ENCODE data around the gene PDLIM1.

Gene PDLIM1, protein sequence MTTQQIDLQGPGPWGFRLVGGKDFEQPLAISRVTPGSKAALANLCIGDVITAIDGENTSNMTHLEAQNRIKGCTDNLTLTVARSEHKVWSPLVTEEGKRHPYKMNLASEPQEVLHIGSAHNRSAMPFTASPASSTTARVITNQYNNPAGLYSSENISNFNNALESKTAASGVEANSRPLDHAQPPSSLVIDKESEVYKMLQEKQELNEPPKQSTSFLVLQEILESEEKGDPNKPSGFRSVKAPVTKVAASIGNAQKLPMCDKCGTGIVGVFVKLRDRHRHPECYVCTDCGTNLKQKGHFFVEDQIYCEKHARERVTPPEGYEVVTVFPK

DNA sequence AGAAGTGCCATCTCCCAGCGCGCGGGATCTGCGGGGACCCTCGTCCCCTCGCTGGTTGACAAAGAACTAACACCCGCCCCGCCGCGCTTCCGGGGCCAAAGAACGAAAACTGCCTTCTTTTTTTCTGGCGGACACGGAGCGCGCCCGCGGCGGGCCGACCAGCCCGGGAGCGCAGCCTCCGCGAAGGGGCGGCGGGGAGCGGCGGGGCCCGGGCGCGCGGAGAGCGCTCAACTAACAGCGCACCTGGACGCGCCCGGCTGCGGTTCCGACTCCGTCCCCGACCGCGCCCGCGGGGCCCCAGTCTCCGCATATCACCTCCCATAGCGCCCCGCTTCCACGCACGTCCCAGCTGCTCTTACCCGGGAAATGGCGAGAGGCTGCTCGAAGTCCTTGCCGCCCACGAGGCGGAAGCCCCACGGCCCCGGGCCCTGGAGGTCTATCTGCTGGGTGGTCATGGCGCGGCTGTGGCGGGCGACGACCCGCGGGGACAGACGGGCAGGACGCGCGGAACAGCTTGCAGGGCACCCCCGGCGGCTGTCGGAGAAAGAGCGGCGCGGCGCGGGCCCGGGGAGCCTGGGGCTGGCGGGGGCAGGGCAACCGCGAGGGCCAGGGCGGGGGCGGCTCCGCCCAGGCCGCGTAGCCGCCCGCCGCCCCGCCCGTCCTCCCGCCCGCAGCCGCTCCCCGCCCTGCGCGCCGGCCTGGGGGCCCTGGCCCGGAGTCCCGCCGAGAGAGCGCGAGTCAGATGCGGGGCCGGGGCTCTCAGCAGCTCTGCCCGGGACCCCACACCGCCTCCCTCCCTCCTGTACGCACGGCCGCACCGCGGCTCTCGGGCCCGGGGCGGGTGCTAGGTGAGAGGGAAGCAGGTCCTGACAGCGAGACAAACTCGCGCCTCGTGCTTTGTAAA is at the start of gene PDLIM1:
Gene PDLIM1, minus strand, starts transcription at position 543 of the 904 bp plus-strand sequence. Its CDS starts 88 bp downstream, at position 455.
- peak; percentile 62 for DNase-seq

DNA sequence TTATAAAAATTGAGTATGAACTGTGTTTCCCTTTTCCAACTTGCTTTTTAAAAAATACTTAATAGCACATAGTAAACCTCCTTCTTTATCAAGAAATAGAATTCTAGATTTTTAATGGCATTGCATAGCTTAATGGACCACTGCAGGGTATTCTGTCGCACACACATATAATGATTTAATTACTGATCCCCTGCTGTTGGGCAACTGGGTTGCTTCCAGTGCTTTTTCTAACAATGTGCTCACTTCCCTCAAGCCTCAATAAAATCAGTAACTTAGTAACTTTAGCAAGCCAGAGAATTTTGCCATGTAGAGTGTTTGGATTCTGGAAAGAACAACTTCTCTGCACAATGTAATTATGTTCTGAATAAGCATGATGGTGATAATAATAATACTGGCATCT is 49.1 kb upstream of the PDLIM1 start:
- no peak for DNase-seq

DNA sequence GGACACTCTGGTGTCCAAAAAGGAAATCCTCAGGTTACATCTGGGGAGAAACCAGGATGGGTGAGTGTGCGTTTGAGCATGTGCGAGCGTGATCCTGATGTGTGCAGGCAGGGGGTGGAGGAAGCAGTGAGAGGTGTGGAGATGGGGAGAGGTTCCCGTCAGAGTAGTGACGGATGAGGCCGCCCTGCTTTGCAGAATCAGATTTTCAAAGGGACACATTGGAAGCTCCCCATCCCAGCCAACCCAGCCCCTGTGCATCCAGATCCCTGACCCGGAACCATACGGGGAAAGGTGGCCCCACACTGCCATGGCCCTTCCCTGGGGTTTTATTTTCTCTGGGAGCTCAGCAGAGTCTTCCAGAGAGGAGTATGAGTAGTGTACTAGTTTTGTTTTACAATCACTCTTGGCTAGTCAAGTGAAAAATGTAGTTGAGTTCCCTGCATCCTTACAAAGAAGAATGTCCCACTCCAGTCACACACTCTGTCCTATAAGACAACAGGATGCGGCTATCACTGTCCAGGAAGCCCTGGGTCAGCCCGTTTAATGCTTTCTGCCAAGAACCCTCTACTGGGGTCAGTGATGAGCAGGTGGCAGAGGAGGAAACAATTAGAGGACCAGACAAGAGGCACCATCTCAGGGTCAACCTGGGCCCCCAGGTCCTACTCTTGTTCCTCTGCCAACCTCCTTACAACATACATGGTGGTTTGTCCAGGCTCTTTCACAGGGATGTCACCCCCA is 46.8 kb upstream of the PDLIM1 start:
- DNase-seq: no peak

DNA sequence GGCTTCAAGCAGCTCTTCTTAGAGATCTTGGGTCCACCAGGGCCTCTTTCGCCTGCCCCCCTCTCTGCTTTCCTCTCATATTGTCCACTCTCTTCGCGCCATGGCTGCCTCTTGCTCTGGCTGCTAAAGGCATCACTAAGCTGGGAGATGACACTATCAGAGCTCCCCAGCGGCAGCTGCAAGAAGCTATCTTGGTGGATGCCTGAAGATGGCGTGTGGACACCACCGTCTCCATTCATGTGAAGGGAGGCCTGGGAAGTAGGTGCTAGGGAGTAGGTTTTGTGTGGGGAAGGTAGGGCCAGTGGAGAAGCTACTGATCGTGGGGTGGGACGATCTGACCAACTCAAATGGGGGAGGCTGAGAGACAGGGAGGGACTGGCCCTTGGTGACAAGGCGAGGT is 45.9 kb upstream of the PDLIM1 start:
- no peak for DNase-seq

DNA sequence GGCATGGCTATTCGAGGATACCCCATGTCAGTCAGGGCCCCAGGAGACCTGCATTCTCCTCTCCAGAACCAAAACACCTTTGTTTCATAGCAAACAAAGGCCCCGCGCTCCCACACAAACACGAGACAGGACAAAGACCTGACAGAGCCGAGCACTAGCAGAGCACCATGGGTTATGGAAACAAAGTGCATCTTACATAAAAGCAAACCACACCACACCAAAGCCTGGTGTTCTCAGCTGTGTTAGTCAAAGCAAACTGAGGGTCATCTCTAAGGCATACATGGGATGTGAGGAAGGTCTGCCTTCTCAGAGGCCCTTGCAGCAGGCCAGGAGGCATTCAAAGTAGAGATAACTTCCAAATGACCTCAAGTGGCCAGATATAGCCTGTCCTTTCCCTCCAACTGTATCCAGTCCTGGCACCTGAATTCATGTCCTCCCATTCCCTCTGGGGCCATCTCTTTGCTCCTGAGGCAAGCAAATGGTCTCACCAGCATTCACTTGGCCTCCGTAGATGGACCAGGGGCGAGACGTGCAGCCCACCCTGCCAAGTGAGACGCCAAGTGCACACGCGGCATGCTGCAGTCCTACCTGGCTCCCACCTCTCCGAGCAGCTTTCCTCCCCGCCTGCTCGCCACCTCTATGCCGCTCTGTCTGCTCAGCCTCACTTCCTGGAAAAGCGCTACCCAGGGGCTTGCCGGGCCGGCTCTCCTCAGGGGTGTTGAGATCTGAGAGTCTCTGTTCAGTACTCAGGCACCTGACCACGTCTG is 45.3 kb upstream of the PDLIM1 start:
- DNase-seq: no peak

DNA sequence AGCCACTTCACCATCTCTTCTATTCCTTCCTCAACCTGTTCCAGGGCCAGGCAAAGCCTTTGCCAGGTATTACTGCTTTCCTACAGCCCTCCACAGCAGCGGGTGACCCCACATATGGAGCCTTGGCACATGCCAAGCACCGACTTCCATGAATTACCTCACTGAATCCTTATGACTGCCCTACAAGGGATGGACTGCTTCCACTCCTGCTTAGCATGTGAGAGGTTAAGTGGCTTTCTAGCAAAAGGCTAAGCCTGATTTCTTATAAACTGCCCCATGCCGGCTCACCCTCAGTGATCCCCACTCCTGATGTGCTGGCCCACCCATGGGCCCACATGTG is 44.0 kb upstream of the PDLIM1 start:
- DNase-seq: no peak

DNA sequence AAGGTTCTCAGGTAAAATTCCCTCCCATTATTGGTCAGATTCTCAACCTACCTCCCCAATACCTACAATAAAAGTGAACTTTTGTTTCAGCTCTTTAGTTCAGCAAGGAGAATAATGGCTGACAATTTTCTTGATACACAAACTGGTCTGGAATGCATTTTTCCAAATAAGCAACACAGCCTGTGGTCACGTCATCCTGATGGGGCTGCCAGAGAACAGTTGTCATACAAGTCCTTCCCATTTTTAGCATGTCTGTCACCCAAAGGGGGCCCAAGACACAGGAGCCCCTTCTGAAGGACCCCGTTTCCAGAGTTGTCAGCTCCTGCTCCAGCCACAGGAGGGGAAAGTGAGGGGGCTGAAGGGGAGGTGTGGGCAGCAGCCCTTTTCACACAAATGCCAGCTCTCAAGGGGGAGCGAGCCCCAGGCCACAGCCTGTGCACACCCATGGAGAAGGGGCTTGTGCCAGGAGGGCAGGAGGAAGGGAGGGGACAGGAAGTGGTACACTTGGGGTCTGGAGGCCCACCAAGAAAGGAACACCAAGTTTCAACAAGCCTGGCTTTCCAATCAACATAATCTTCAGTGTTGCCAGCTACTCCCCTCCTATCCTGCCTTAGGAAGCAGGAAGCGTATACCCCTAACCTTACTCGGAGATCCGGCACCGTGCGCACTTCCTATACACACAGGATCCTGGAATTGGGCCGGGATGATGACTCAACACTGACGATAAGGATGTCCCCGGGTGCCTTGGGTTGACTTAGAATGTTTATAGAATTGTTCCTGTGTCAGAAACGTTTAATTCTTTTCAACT is 43.4 kb upstream of the PDLIM1 start:
- no peak for DNase-seq

DNA sequence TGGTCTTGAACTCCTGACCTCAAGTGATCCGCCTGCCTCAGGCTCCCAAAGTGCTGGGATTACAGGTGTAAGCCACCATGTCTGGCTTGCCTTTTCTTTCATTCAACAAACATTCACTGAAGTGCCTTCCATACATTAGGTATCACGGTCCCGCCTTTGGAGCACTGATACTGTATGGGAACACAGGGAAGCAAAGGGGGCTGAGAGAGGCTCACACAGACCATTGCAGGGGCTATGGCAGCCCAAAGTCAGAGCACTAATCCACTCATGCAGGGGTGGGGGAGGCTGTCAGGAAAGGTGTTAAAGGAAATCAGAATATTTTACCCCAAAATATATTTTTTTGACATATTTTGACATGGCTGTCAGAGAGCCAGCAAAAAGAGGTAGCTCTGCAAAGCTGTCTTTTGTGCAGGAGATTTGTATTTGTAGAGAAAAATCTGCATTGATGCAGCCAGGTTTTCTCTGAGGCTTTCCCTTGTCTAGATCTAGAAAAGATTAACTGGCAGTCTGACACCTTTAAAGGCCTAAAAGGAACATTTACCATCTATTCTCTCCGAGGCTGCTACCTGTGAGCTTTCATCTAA is 42.0 kb upstream of the PDLIM1 start:
- no peak for DNase-seq

DNA sequence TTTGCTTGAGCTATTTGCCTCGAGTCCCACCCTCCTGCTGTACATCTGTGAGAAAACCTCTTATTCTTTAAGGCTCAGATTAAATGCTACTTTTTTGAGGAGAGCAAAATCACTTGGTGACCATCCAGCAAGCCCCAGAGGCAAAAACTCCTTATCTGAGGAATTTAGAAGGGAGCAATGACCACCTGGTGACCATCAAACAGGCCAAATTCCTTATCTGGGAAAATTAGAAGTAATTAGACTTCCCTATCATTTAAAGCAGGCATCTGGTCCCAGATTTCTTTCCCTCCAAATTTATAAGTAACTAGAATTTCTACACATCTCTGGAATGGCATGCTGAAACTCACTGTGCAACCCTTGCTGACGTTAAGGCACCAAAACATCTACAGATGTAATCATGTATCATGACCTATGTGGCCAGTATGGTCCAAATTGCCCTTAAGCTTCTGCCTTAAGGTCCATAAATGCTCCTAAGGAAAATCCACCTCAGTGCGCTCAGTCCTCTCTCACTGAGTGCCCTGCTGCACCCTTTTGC is 40.9 kb upstream of the PDLIM1 start:
- no peak for DNase-seq

DNA sequence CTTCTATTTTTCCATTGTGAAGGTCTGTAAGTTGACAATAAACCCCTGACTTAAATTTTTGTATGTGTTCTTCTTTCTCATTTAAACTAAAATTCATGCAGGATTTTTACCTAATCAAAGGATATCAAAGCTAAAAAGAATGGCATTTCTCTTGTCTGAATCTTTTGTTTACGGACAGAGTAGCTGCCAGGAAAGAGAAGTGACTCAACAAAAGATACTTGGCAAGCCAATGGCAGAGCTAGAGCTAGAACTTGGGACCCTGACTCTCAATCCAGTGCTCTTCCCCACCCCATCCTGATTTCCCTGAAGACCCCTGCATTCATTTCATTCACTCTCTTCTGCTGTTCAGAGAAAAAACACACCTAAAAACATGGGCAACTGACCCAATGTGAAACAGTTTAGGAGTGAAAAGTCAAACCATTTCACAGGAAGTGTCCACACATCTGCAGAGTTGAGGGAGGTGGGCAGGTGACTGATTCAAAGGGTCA is 40.2 kb upstream of the PDLIM1 start:
- no peak for DNase-seq

DNA sequence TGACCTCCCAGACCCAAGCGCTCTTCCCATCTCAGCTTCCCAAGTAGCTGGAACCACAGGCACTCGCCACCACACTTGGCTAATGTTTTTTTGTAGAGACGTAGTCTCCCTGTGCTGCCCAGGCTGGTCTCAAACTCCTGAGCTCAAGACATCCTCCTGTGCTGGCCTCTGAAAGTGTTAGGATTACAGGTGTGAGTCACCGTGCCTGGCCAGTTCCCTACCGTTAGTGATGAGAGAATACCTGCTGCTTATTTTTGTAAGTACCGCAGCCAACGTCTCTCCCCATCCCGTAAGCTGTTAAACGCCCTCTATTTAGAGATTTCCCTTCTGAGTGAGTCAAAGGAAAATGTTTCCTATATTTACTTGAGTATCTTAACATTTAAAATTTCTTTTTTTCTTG is 38.5 kb upstream of the PDLIM1 start:
- DNase-seq: no peak

DNA sequence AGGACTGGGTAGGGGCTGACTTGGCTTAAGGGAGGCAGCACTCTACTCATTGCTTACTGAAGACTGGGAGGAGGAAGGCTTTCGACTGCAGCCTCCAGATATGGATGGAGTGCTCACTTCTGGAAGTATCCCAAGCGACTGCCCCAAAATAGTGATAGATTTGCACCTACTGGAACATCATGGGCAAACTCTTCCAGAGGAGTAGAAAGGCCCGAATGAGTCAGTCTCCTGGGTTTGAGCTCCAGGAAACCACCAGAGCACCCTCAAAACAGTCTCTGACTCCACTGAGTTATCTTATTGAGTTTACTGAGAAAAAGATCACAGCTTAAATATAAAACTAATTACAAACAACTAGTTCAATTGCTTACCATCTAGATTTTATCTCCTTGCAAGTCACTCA is 37.2 kb upstream of the PDLIM1 start:
- DNase-seq: no peak

DNA sequence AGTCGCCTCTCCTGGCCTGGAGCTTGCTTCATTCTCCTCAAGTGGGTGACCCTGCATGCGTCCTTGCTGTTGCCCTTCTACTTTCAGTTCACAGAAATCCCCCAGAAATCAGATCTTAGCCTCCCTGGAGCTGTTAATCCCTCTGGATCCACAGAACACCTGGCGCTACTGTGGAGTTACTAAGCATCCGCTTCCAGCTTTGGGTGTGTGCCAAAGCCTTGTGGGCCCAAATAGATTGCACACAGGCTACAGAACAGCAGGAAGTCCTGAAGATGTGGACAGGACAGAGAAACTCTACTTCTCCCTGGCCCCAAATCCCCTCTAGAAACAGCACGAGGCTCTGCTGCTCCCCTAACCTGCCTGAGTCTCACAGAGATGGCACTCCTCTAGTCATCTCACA is 36.6 kb upstream of the PDLIM1 start:
- DNase-seq: no peak

DNA sequence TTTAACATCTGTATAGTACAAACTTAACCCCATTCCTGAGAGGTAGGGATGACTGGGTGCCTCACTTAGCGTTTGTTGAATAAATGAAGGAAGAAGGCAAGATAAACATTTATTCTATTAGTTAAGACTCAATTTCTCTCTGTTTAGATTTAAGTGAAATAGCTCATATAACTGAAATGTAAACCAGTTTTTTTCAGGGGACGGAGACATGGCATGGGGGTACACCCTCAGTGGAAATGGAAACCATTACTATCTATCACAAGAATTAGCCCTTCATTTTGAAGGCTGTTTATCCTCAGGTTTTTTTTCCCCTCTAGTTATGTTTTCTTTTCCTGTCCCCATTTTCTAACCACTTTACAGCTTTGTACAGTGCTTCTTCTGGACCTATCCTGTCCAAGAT is 35.6 kb upstream of the PDLIM1 start:
- DNase-seq: no peak

DNA sequence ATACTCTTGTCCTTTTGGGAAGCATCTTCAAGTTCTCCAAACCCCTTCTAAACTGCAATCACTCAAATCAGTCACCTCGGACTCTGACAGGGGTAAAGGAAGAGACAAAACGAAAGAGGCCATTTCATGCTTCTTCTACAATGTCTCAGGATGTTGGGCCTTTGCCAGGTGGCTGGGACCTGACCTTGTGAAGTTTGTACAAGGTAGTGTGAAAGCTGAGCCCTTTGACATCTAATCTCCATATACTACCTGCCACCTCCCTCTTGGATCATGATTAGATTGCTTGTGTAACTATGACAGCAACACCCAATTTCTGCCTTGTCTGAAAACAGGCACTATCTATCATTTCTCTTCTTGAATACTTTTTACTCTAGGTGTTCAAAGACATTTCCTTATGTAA is 35.1 kb upstream of the PDLIM1 start:
- no peak for DNase-seq

DNA sequence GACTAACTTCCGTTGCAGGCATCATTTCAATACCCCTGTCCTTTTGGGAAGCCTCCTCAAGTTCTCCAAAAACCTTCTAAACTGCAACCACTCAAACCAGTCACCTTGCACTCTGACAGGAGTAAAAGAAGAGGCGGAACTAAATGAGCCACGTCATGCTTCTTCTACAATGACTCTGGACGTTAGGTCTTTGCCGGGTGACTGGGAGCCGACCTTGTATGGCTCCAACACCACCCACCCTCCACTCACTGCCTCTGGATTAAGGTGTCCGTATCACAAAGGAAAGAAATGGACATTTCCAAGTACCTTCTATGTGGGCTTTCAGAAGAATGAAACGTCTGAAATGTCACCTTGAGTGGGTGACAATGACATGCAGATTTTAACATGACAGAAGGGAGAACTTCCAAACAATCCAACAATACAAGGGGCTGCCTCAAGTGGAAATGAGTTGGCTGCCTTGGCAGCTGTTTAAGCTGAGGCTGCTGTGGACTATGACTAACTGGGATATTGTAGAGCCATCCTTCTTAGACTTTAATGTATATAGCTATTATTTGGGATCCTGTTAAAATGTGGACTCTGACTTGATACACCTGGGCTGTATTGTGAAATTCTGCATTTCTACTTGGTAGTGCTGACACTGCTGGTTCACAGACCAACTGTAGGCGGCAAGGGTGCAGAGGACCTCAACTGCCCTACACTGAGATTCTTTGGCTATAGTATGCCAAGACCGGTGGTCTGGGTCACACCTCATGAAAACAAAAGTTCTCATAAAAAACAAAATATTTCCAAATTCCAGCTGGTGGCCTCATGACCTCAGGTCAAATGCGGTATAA is 33.8 kb upstream of the PDLIM1 start:
- DNase-seq: no peak

DNA sequence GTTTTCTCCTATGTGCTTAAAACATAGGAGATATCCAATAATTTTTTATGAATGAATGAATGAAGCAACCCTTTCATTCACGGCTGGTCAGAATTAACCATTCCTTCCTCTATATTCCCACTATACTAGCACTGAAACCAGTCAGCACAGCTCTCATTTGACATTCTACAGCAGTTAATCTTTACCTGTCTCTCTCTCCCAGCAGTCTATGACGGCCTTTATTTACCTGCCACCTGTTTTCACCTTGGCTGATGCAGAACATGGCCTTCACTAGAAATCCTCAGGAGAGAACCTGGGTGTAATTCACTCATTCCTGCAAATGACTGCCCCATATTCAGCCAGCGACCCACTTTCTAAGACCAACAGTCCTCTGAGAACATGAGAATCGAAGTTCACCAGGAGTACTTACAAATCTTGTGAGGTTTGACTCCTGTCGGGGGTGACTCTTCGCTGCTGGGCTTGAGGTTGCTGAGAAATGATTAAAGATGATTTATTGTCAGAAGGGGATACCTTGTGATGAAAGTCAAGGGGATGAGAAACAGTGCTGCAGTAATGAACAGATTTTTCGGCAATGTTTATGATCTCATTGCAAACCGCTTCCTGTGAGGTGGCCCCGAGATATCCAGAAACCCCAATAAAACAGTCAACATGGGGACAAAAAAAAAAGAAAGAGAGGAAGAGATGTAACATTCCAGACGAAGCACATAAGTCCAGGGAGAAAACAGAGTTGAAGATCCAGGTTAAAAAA is 30.9 kb upstream of the PDLIM1 start:
- no peak for DNase-seq

DNA sequence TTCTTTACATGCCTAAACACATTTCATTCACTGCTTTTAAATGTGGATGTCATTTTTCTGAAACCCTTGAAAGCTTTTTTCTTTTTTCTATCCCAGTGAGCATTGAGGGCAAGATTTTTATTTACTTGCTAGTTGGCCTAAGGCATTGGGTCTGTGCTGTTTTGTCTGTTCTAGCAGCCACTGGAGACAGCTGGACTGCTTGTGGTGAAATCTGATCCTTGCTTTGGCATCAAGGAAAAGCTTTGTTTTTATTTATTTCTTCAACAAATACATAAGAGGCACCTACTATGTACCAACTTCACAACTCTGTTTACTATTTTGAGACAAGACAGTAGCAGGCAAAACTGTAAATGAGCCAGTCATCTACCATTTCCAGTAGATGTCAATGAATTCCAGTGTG is 28.4 kb upstream of the PDLIM1 start:
- no peak for DNase-seq

DNA sequence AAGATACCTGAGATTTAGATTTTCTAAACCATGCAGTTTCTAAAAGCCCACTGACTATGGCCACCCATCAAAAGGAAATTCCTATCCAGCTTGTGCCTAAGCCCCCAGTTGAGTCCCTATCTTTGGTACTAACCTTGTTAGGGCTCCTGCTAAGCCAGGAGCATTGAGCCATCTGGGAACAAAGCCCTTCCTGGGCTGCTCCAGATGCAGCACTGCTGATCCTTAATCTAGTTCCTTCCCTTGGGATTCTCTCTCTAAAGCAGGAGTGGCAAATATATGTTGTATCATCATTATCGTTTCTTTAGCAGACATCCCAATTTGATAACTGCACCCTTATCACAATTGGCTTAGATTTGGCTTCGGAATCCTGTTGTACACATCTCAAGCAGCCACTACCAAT is 24.7 kb upstream of the PDLIM1 start:
- DNase-seq: no peak

Measured in activated CD8-positive, alpha-beta memory T cell treated with anti-CD3 and anti-CD28 coated beads for 24 hours (primary cell).